Hypothalamus (tissue), 51 donors: ENCODE data around the gene XYLT1.
"Not testable (repeated sequence)": the region's sequence is repeated elsewhere in the genome, so short reads cannot be mapped to it uniquely, and the experiment has no call there.

Experiments used
- DNase-seq, 51 donors: peaks; one replicate each; lab custom pipeline; 2025; lab: John Stamatoyannopoulos, UW

The XYLT1 gene

GRCh38 chr16:17345043-17345442, 125.7 kb downstream of the XYLT1 start:
- DNase-seq: no peak

- no peak for DNase-seq
Observed at GRCh38 chr16:17343728-17344127, 127.0 kb downstream of the XYLT1 start.

- peak in 5 of 51 donors; percentile 9 to 41 (median 24) for DNase-seq
Observed at GRCh38 chr16:17343028-17343427, 127.7 kb downstream of the XYLT1 start.

GRCh38 chr16:17342031-17342430, 128.7 kb downstream of the XYLT1 start:
- DNase-seq: peak in 1 of 51 donors; percentile 11

GRCh38 chr16:17340804-17341203, 130.0 kb downstream of the XYLT1 start:
- DNase-seq: no peak

- no peak for DNase-seq
Observed at GRCh38 chr16:17339764-17340541, 130.8 kb downstream of the XYLT1 start.

GRCh38 chr16:17338244-17338643, 132.5 kb downstream of the XYLT1 start:
- no peak for DNase-seq

GRCh38 chr16:17336530-17336900, 134.2 kb downstream of the XYLT1 start:
- no peak for DNase-seq

GRCh38 chr16:17335826-17336529, 134.8 kb downstream of the XYLT1 start:
- peak in 1 of 51 donors; percentile 17 for DNase-seq

GRCh38 chr16:17335406-17335805, 135.4 kb downstream of the XYLT1 start:
- not testable (repeated sequence) for DNase-seq

- DNase-seq: no peak
Observed at GRCh38 chr16:17334096-17334495, 136.7 kb downstream of the XYLT1 start.

- no peak for DNase-seq
Observed at GRCh38 chr16:17333229-17333628, 137.5 kb downstream of the XYLT1 start.

- DNase-seq: no peak
Observed at GRCh38 chr16:17331991-17332390, 138.8 kb downstream of the XYLT1 start.

- DNase-seq: no peak
Observed at GRCh38 chr16:17331071-17331607, 139.6 kb downstream of the XYLT1 start.

GRCh38 chr16:17330044-17330443, 140.7 kb downstream of the XYLT1 start:
- DNase-seq: no peak

GRCh38 chr16:17329391-17329790, 141.4 kb downstream of the XYLT1 start:
- DNase-seq: no peak

- peak in 1 of 51 donors; percentile 20 for DNase-seq
Observed at GRCh38 chr16:17328932-17329331, 141.8 kb downstream of the XYLT1 start.

- DNase-seq: no peak
Observed at GRCh38 chr16:17327664-17328335, 143.0 kb downstream of the XYLT1 start.

- no peak for DNase-seq
Observed at GRCh38 chr16:17325476-17326143, 145.2 kb downstream of the XYLT1 start.

GRCh38 chr16:17324451-17324850, 146.3 kb downstream of the XYLT1 start:
- peak in 1 of 51 donors; percentile 8 for DNase-seq

GRCh38 chr16:17323171-17323570, 147.6 kb downstream of the XYLT1 start:
- no peak for DNase-seq
